ENCODE results near the gene LACTB.

The LACTB gene, protein sequence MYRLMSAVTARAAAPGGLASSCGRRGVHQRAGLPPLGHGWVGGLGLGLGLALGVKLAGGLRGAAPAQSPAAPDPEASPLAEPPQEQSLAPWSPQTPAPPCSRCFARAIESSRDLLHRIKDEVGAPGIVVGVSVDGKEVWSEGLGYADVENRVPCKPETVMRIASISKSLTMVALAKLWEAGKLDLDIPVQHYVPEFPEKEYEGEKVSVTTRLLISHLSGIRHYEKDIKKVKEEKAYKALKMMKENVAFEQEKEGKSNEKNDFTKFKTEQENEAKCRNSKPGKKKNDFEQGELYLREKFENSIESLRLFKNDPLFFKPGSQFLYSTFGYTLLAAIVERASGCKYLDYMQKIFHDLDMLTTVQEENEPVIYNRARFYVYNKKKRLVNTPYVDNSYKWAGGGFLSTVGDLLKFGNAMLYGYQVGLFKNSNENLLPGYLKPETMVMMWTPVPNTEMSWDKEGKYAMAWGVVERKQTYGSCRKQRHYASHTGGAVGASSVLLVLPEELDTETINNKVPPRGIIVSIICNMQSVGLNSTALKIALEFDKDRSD

DNA sequence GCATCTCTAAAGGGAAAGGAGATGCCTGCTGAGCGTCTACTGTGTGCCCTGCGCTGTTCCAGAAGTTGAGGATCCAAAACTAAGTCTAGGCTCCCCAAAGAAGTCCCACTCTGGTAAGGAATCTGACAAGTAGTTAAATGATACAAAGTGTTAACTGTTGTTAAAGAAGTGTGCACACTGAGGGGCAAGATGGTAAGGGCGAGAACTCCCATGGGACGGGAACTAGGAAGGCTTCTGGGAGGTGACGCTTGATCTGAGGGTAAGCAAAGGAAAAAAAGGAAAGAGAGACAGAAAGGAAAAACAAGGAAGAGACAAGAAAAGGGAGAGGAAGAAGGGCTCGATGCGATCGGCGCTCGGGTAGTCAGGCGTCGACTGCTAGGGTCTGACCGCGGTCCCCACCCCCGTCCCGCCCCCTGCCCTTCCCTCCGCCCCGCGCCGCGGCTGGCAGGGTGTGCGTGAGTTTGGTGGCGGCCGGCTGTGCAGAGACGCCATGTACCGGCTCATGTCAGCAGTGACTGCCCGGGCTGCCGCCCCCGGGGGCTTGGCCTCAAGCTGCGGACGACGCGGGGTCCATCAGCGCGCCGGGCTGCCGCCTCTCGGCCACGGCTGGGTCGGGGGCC, at the start of gene LACTB:
LACTB (plus strand) TSS at position 480 of the 620 bp plus-strand sequence; CDS start at position 491, 11 bp downstream.
- peak; percentile 92 for DNase-seq
- TF ChIP-seq POLR2A (IDR thresholded peaks at IDR 0.05; ENCODE audit: low read length) (peak; percentile 43), GATA1 (IDR thresholded peaks at IDR 0.05; ENCODE audit: low read depth, low read length) (no peak)

- DNase-seq: no peak
- TF ChIP-seq POLR2A (IDR thresholded peaks at IDR 0.05; ENCODE audit: low read length) (no peak), GATA1 (IDR thresholded peaks at IDR 0.05; ENCODE audit: low read depth, low read length) (no peak)
Observed at GRCh38 chr15:63072023-63072650, 49.5 kb upstream of the LACTB start.

DNA sequence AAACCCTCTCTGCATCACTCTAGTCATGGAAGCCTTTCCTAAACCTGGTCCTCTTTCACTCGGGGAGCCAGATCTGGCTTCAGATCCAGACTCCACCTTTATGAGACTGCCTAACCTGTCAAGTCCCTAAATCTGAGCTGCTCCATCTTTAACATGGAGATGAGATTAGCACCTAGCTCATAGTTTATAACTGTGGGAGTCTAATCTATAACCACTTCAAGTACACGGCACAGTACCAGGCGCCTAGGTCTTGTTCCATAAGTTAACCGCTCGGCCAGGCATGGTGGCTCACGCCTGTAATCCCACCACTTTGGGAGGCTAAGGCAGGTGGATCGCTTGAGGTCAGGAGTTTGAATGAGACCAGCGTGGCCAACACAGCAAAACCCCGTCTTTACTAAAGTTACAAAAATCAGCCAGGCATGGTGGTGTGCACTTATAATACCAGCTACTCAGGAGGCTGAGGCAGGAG, 48.8 kb upstream of the LACTB start:
- TF ChIP-seq GATA1 (IDR thresholded peaks at IDR 0.05; ENCODE audit: low read depth, low read length) (no peak), POLR2A (IDR thresholded peaks at IDR 0.05; ENCODE audit: low read length) (no peak)
- DNase-seq: no peak

DNA sequence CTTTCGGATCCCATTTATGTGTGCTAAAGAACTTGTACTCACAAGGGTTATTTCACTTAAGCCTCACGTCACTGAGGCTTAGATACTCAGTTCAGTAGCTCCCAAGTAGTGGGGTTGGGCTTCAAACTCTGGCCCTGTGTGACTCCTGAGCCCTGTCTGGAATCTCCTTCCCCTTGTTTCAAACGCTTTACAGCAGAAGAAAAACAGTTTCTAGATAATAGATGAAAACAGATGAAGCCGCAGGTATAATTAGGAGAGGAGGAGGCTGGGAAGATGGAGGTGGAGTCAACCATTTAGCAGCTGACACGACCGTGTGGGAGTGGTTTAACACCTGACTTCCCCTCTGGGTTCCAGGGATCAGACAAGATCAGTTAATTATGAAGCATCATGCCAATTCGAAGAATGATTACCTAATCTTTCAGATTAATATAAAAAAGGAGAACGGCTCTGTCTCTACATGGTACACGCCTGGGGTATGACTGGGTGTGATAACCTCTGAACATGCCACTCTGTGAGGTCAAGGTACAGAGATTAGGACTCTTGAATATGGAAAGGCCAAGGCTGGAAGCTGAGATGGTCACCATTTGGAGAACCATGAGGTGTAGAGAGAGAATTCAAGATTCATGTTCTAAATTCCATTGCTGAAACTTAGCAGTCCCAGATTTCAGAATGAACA, 48.0 kb upstream of the LACTB start:
- peak; percentile 66 to 79 for DNase-seq
- TF ChIP-seq POLR2A (IDR thresholded peaks at IDR 0.05; ENCODE audit: low read length): peak; percentile 63
- no peak for TF ChIP-seq GATA1 (IDR thresholded peaks at IDR 0.05; ENCODE audit: low read depth, low read length)

GRCh38 chr15:63075015-63075983, 46.4 kb upstream of the LACTB start:
- DNase-seq: peak in 1 of 2 experiments; percentile 19
- TF ChIP-seq POLR2A (IDR thresholded peaks at IDR 0.05; ENCODE audit: low read length) (no peak), GATA1 (IDR thresholded peaks at IDR 0.05; ENCODE audit: low read depth, low read length) (no peak)

DNA sequence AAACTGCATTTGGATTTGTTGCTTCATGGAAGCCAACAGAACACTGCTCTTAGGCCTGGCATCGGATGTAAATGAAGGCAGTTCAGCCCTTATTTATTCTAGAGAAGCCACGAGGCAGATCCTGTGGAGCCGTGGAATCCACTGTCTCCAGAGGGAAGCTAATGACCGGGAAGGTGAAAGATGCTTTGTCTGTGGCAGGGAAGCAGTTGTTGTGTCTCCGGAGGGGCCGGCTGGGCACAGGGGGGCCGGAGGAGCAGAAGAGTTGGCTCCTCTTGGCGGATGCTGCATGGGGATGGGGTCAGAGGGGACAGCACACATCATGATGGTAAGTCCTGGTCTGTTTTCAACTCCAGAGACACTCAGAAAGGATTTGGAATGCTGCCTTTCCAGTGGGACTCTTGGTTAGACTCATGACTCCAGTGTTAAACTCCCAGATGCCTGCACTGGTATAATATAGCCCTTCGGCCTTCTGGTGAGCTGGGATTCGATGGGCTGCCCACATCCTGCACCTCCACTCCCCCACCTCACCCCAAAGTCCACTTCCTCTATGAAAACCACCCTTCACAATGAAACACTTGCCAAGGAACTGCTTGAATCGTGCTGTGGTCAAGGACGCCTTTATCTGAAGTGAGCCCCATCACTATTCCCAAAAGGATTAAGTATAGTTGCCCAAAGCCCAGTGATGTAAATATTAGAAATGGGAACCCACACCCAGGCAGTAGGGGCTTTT, 45.5 kb upstream of the LACTB start:
- DNase-seq: no peak
- no peak for TF ChIP-seq POLR2A (IDR thresholded peaks at IDR 0.05; ENCODE audit: low read length)
- TF ChIP-seq GATA1 (IDR thresholded peaks at IDR 0.05; ENCODE audit: low read depth, low read length): no peak

DNA sequence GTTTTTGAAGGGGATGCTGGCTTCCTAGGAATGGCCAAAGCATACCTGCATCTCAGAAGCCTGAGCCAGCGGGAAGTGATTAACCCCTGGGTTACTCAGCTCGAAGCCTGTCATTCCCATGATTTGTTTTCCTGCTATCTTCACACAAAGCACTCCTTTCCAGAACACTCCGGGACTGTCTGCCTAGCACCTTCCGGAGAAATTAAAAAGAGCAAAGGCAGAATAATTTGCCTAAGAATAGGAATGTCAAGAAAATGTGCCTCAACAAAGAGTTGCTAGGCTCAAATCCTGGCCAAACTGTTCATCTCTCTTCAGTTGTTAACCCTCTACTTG, 45.0 kb upstream of the LACTB start:
- TF ChIP-seq GATA1 (IDR thresholded peaks at IDR 0.05; ENCODE audit: low read depth, low read length) (no peak), POLR2A (IDR thresholded peaks at IDR 0.05; ENCODE audit: low read length) (no peak)
- no peak for DNase-seq

- TF ChIP-seq GATA1 (IDR thresholded peaks at IDR 0.05; ENCODE audit: low read depth, low read length): no peak
- no peak for TF ChIP-seq POLR2A (IDR thresholded peaks at IDR 0.05; ENCODE audit: low read length)
- DNase-seq: no peak
Observed at GRCh38 chr15:63077952-63078351, 43.7 kb upstream of the LACTB start.

- TF ChIP-seq POLR2A (IDR thresholded peaks at IDR 0.05; ENCODE audit: low read length) (no peak), GATA1 (IDR thresholded peaks at IDR 0.05; ENCODE audit: low read depth, low read length) (no peak)
- peak in 1 of 2 experiments; percentile 13 for DNase-seq
Observed at GRCh38 chr15:63079947-63080626, 41.6 kb upstream of the LACTB start.

- DNase-seq: no peak
- TF ChIP-seq GATA1 (IDR thresholded peaks at IDR 0.05; ENCODE audit: low read depth, low read length) (no peak), POLR2A (IDR thresholded peaks at IDR 0.05; ENCODE audit: low read length) (no peak)
Observed at GRCh38 chr15:63080634-63081250, 40.9 kb upstream of the LACTB start.

DNA sequence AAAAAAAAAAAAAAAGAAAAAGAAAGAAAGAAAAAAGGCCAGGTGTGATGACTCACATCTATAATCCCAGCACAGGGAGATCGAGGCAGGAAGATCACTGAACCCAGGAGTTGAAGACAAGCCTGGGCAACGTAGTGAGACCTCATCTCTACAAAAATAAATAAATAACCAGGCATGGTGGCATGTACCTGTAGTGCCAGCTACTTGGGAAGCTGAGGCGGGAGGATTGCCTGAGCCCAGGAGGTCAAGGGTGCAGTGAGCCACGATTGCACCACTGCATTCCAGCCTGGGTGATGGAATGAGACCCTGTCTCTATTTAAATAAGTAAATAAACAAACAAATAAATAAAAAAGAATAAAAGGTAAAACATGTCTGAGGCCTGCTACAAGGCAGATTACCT, 39.3 kb upstream of the LACTB start:
- no peak for TF ChIP-seq GATA1 (IDR thresholded peaks at IDR 0.05; ENCODE audit: low read depth, low read length)
- TF ChIP-seq POLR2A (IDR thresholded peaks at IDR 0.05; ENCODE audit: low read length): no peak
- DNase-seq: no peak

All from erythroblast (primary cell).